A673 (cell line): ENCODE results near the gene PRR9. TPM values are rescaled to one million over a fixed set of nuclear protein-coding genes. Genes with fewer than 3 reads are reported as not detected.

Source experiments
- BruUV-seq: library from RNA; stranded (reverse); fragments of 400-500 nt; replicated peaks from 2 replicates; lab custom pipeline; 2021; lab: Mats Ljungman, UMichigan
- CTCF ChIA-PET: fragments of 300-600 bp; sonication (Branson Sonifier 250); formaldehyde crosslinking; loops from one replicate; lab custom pipeline; 2022; ENCODE audit warnings: antibody characterized with exemption; lab: Charles Lee
- POLR2A ChIA-PET: fragments of 300-600 bp; sonication (Branson Sonifier 250); formaldehyde crosslinking; loops from one replicate; lab custom pipeline; 2022; ENCODE audit warnings: antibody characterized with exemption; ENCODE audit not compliant: low non-redundant PET; lab: Charles Lee
- DNase-seq: peaks from one replicate; pipeline ENCODE4 v3.0.0-alpha.2; 2015; ENCODE audit warnings: low spot score
- H3K27ac ChIP-seq: fragments of 200-600 bp; sonication (generic); 2 replicates; pipeline ENCODE4 v1.5.1; 2016; ENCODE audit warnings: mixed run types, low read depth, mild to moderate bottlenecking, mixed read lengths, antibody characterized with exemption, low read length; ENCODE audit not compliant: poor library complexity, severe bottlenecking
- H3K27me3 ChIP-seq: fragments of 200-600 bp; sonication (generic); replicated peaks from 2 replicates; pipeline ENCODE4 v1.6.1; 2017; ENCODE audit warnings: mixed run types, low read depth, mild to moderate bottlenecking, mixed read lengths, antibody characterized with exemption, low read length; ENCODE audit not compliant: insufficient read depth, poor library complexity
- H3K36me3 ChIP-seq: fragments of 200-600 bp; sonication (generic); 2 replicates; pipeline ENCODE4 v1.6.1; 2016; ENCODE audit warnings: mixed run types, mild to moderate bottlenecking, mixed read lengths, antibody characterized with exemption, low read length; ENCODE audit not compliant: insufficient read depth, poor library complexity, severe bottlenecking
- H3K4me1 ChIP-seq: fragments of 200-600 bp; sonication (generic); 2 replicates; pipeline ENCODE4 v1.6.1; 2017; ENCODE audit warnings: mixed run types, mild to moderate bottlenecking, mixed read lengths, antibody characterized with exemption, low read length; ENCODE audit not compliant: insufficient read depth, poor library complexity, severe bottlenecking
- H3K4me3 ChIP-seq: fragments of 200-600 bp; sonication (generic); 2 replicates; pipeline ENCODE4 v1.5.1; 2016; ENCODE audit warnings: low read depth, mixed run types, mild to moderate bottlenecking, mixed read lengths, low read length; ENCODE audit not compliant: poor library complexity, severe bottlenecking
- H3K9me3 ChIP-seq: fragments of 200-600 bp; sonication (generic); 2 replicates; pipeline ENCODE4 v1.6.1; 2016; ENCODE audit warnings: mixed run types, low read depth, mild to moderate bottlenecking, mixed read lengths, antibody characterized with exemption, low read length; ENCODE audit not compliant: poor library complexity, severe bottlenecking
- CTCF ChIP-seq: fragments of 300-800, 200-600 bp; sonication (generic); conservative IDR thresholded peaks from 2 replicates; pipeline ENCODE4 v1.5.1; 2017; ENCODE audit warnings: low read depth, mild to moderate bottlenecking, antibody characterized with exemption, low read length, moderate library complexity, mixed read lengths
- EZH2 ChIP-seq: fragments of 200-600 bp; sonication (generic); IDR thresholded peaks from 2 replicates; pipeline ENCODE4 v1.6.1; 2017; ENCODE audit warnings: borderline replicate concordance, low read depth, mild to moderate bottlenecking, mixed read lengths, antibody characterized with exemption, low read length; ENCODE audit not compliant: poor library complexity, severe bottlenecking
- intact Hi-C: fragments of 100-400 bp; cut with micrococcal nuclease; formaldehyde crosslinking; loops from one replicate; pipeline ENCODE4 v1.10.0; 2022; ENCODE audit not compliant: unreplicated experiment
- total RNA-seq: library from RNA; stranded (reverse); gene quantifications from 2 replicates; pipeline ENCODE4 v1.2.3, GENCODE V29; 2021

Gene PRR9
- total RNA-seq, 1 experiment from 2014 or later: not detected

DNA sequence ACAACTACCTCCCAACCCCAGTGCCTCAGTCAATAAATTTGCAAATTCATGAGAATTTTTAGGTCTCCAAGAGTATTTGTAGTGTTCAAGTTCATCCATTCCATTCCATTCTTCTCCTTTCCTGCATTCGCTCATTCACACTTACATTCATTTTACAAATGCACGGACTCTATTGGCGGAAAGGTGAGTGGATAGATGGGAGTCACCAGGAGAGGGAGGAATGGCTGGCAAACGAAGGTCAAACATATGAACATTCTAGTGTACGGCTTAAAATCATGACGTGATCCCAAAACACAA lies 44.6 kb downstream of the PRR9 start:
- peaks cover 5% of the 10 kb centered on the region for H3K4me1 ChIP-seq
- peaks cover 42% of the 10 kb centered on the region for H3K27me3 ChIP-seq
- intact Hi-C loops: no loop called here
- peak overlapping the region; percentile 52 for H3K4me3 ChIP-seq
- ChIA-PET POLR2A (no interaction called here), CTCF (interaction anchor here (0.7 kb wide), 1 partner anchor 197 kb away, joined by 4 read pairs; no protein-coding TSS in a partner anchor)
- H3K36me3 ChIP-seq: no peaks in the 10 kb centered on the region
- no peak overlapping the region for H3K27ac ChIP-seq
- no TSS peak for BruUV-seq
- DNase-seq: no peak
- no peaks in the 10 kb centered on the region for H3K9me3 ChIP-seq
- TF ChIP-seq CTCF: no peak
- no peak for TF ChIP-seq EZH2

DNA sequence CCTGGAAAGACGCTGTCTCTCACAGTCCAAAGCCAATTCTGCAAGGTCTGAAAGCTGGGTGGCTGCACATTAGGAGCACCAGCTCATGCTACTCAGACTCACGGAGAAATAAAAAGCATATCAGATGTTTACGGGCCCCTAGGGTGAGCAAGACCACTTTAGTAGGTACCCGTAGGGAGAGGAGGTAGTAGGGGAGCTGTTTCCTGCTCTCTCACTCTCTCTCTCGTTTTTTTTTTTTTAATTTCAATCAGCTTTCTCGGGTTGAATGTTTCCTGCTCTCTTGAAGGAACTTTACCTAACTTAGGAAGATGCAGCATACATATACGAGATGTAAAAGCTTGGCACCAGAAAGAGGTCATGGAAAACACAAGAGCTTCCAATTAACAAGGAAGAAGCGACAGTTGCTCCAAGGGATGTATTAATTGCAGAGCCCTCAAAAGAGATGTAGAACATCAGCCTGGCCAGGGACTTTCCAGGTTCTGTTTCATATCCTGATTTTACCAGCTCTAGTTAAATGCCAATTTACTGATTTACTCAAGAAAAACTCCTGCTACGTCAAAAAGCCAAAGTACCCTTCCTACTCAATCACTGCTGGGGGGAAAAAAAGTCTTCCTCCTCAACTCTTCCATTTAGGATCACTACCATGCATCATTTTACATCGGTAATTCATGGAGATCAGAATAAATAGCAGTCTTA lies 45.2 kb downstream of the PRR9 start:
- no peak for TF ChIP-seq CTCF
- no peak for TF ChIP-seq EZH2
- ChIA-PET POLR2A (no interaction called here), CTCF (interaction anchor here (0.7 kb wide), 1 partner anchor 197 kb away, joined by 4 read pairs; no protein-coding TSS in a partner anchor)
- H3K9me3 ChIP-seq: no peaks in the 10 kb centered on the region
- H3K4me3 ChIP-seq: no peak overlapping the region
- H3K4me1 ChIP-seq: peaks cover 5% of the 10 kb centered on the region
- no peaks in the 10 kb centered on the region for H3K36me3 ChIP-seq
- intact Hi-C loops: no loop called here
- H3K27me3 ChIP-seq: peaks cover 42% of the 10 kb centered on the region
- no peak for DNase-seq
- BruUV-seq: no TSS peak
- H3K27ac ChIP-seq: no peak overlapping the region

DNA sequence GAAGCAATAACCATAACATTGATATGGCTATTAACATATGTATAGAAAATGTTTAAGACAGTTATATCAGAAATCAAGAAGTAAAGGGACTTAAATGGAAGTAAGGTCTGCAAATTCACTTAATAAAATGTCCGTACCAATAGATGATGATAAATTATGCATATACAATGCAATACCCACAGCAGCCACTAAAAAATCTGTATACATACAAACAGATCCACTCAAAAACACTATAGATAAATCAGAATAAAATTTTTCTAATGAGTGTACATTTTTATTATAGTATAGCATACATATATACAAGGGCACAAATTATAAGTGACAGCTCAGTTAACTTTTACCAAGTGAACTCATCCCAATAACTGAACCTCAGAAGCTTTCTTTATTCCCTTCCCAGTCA lies 48.1 kb downstream of the PRR9 start:
- ChIA-PET POLR2A (no interaction called here), CTCF (no interaction called here)
- intact Hi-C loops: no loop called here
- H3K4me3 ChIP-seq: no peak overlapping the region
- no peaks in the 10 kb centered on the region for H3K36me3 ChIP-seq
- no TSS peak for BruUV-seq
- H3K4me1 ChIP-seq: peaks cover 5% of the 10 kb centered on the region
- DNase-seq: no peak
- H3K27me3 ChIP-seq: peaks cover 33% of the 10 kb centered on the region
- H3K9me3 ChIP-seq: no peaks in the 10 kb centered on the region
- H3K27ac ChIP-seq: no peak overlapping the region
- no peak for TF ChIP-seq CTCF
- TF ChIP-seq EZH2: no peak

Other genes starting within 250 kb of the PRR9 start
- gene SPRR4, start 246.9 kb upstream of the PRR9 start, total RNA-seq: not detected in 2 replicates
- gene SPRR1A, start 233.5 kb upstream of the PRR9 start, total RNA-seq: not detected in 2 replicates
- not detected in 2 replicates for gene SPRR3, start 215.8 kb upstream of the PRR9 start, total RNA-seq
- gene SPRR1B, start 186.4 kb upstream of the PRR9 start, total RNA-seq: not detected in 2 replicates
- gene SPRR2D, start 176.5 kb upstream of the PRR9 start, total RNA-seq: 0.62 TPM in 1 of 2 replicates, not detected in the other
- not detected in 2 replicates for gene SPRR2A, start 160.1 kb upstream of the PRR9 start, total RNA-seq
- gene SPRR2B, start 146.0 kb upstream of the PRR9 start, total RNA-seq: not detected in 2 replicates
- gene SPRR2E, start 123.1 kb upstream of the PRR9 start, total RNA-seq: not detected in 2 replicates
- gene SPRR2F, start 104.1 kb upstream of the PRR9 start, total RNA-seq: not detected in 2 replicates
- not detected in 2 replicates for gene SPRR2G, start 66.7 kb upstream of the PRR9 start, total RNA-seq
- not detected in 2 replicates for gene LELP1, start 14.2 kb upstream of the PRR9 start, total RNA-seq
- not detected in 2 replicates for gene LORICRIN, start 42.1 kb downstream of the PRR9 start, total RNA-seq
- not detected in 2 replicates for gene PGLYRP3, start 95.4 kb downstream of the PRR9 start, total RNA-seq
- not detected in 2 replicates for gene PGLYRP4, start 131.3 kb downstream of the PRR9 start, total RNA-seq
- not detected in 2 replicates for gene S100A9, start 140.3 kb downstream of the PRR9 start, total RNA-seq
- not detected in 2 replicates for gene S100A12, start 158.0 kb downstream of the PRR9 start, total RNA-seq
- not detected in 2 replicates for gene S100A8, start 173.5 kb downstream of the PRR9 start, total RNA-seq
- not detected in 2 replicates for gene S100A7A, start 198.9 kb downstream of the PRR9 start, total RNA-seq
- not detected in 2 replicates for gene S100A7, start 243.1 kb downstream of the PRR9 start, total RNA-seq